ENCODE measurements around the gene SLC25A36.
"Not testable (repeated sequence)": the region's sequence is repeated elsewhere in the genome, so short reads cannot be mapped to it uniquely, and the experiment has no call there.

Gene SLC25A36

GRCh38 chr3:141000027-141000663 is 58.5 kb downstream of the SLC25A36 start:
- peak; percentile 21 to 47 for DNase-seq

GRCh38 chr3:141000686-141001085 is 59.0 kb downstream of the SLC25A36 start:
- no peak for DNase-seq

GRCh38 chr3:141006344-141006743 is 64.7 kb downstream of the SLC25A36 start:
- no peak for DNase-seq

GRCh38 chr3:141009496-141009895 is 67.9 kb downstream of the SLC25A36 start:
- no peak for DNase-seq

- peak; percentile 31 to 73 for DNase-seq
These were observed 69.8 kb downstream of the SLC25A36 start for GRCh38 chr3:141011232-141011996.

GRCh38 chr3:141011997-141012262 is 70.3 kb downstream of the SLC25A36 start:
- no peak for DNase-seq

- DNase-seq: no peak
These were observed 70.9 kb downstream of the SLC25A36 start for GRCh38 chr3:141012571-141012970.

GRCh38 chr3:141015481-141015880 is 73.8 kb downstream of the SLC25A36 start:
- no peak for DNase-seq

- DNase-seq: not testable (repeated sequence)
These were observed 76.0 kb downstream of the SLC25A36 start for GRCh38 chr3:141017366-141018322.

- no peak for DNase-seq
These were observed 77.6 kb downstream of the SLC25A36 start for GRCh38 chr3:141019244-141019643.

- DNase-seq: no peak
These were observed 78.7 kb downstream of the SLC25A36 start for GRCh38 chr3:141020143-141020830.

GRCh38 chr3:141021261-141021660 is 79.6 kb downstream of the SLC25A36 start:
- DNase-seq: no peak
